ENCODE measurements around the gene SIL1.
"Not testable (repeated sequence)": the region's sequence is repeated elsewhere in the genome, so short reads cannot be mapped to it uniquely, and the experiment has no call there.

The SIL1 gene

DNA sequence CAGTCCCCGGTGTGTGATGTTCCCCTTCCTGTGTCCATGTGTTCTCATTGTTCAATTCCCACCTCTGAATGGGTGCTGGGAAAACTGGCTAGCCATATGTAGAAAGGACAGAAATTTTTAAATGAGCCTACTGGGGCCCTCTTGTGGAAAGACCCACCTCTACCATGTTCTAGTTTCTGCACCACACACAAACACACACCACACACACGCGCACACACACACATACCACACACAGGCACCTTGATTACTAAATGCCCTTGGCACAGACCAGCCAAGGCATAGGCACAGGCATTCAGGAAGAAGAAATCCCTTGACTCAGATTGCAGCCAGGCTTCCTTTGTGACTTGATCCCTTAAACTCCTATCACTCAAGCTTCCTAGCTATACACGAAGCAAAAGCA is 60.5 kb downstream of the SIL1 start:
- DNase-seq = no peak

DNA sequence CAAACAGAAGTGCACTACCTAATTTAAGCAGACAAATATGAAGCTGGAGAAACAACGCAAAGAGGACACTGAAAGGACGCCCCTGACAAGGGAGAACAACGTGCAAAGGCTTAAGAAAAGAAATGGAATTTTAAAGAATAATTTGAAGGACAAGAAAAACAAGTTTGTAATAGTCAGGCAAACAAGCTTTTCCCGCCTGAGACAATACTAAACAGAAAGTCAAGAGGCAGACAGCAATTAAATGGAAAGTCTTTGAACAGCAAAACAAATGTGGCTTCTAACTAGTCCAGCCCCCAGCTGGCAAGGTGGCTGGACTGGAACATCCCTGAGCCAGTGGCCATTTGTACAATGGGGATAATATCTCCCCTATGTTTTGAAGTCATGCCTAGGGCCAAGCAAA is 63.3 kb downstream of the SIL1 start:
- DNase-seq = no peak

DNA sequence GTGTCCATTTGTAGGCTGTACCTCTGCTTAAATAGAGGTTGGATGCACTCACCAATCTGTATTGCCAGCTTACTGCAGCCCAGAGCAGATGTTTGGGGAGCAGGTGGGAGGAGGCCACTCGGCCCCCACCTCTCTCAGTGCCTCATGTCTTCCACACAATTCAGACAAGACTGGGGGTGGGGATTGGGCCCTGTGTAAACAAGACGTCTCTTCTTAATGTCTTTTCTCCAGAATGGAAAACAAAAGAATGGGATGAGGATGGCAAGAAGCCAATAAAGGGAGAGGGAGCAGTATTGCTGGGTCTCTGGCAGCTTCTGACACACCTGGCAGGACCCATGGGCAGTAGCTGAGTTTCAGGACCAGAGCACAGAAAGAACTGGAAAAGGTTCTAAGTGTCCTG is 64.9 kb downstream of the SIL1 start:
- DNase-seq = no peak

DNA sequence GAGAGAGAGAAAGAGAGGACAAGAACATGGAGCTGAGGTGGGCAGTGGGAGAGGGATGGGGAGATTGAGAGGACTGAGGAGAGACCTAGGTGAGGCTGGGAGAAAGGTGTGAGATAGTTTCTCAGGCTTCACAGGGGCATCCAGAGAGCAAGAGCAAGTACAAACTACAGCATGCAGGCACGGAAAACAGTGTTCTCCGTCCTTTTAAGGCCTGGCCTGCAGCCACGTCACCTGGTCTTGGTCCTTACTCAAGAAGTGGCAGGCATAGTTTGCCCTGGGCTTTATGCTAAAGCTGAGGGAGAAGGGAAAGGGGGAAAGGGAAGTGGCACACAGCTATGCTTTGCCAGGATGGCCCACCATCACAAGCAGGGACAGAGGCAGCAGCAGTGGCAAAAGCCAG is 65.7 kb downstream of the SIL1 start:
- no peak for DNase-seq

DNA sequence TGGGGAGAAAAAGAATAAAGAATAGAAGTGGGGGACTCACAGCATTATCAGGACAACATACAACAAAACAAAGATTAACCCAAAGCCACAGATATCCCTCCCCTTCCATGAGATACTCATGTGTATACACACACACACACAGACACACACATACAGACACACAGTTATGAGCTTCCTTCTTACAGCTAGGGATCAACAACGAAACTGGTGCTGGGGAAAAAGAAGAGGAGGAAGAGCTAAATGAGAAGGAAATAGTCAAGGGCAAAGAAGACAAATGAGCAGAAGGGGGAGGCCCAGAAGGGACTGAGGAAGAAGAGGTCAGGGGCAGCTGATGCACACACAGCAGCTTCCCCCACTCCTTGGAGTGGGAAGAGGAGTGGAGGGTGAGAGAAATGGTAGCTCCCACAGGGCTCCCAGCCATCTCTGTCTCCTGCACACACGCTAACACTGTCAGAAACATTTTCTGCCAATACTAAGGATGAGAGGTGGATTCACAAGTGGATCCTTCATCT is 66.2 kb downstream of the SIL1 start:
- DNase-seq = no peak

DNA sequence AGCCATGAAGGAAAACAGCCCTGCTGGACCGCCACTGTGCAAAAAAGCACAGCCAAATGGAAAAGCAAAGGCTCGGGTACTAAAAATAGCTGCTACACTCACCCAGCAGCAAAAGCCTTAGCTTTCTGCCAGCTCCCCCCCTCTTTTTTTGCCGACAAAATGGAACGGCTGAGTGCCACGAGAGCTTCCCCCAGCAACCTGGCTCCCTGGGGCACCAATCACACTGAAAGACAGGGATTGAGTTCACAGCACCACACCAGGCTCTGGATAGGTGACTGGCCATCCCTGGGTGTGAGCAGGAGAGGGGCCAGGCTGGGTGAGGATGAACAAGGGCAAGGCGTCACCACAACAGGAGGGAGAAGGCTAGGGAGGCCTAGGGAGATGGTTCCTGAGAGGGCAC is 66.7 kb downstream of the SIL1 start:
- no peak for DNase-seq

DNA sequence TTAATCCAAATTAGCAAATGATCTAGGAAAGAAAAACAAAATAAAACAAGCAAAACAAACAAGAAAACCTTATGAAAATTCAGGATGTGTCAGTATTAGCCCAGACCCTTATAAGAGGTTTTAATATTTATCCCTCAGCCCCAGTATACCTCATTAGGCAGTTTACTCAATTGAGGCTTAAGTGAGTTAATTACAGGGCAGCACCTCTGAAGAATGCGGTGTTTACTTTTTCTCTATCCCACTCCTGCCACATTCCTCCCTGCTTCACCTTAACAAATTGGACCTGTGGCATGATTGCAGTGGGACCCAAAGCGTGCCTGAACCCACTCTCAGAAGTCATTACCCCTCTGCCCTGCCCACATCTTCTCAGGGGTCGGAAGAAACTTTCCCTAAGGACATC is 67.1 kb downstream of the SIL1 start:
- DNase-seq = no peak

DNA sequence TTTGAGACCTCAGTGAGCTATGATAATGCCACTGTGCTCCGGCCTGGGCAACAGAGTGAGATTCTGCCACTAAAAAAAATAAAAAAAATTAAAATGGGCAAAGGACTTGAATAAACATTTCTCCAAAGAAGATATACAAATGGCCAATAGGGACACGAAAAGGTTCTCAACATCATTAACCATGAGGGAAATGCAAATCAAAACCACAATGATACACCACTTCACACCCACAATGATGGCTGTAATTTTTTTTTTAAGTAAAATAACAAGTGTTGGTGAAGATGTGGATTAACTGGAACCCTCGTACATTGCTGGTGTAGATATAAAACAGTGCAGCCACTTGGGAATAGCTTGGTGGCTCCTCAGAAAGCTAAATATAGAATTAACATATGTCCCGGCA is 68.0 kb downstream of the SIL1 start:
- no peak for DNase-seq

DNA sequence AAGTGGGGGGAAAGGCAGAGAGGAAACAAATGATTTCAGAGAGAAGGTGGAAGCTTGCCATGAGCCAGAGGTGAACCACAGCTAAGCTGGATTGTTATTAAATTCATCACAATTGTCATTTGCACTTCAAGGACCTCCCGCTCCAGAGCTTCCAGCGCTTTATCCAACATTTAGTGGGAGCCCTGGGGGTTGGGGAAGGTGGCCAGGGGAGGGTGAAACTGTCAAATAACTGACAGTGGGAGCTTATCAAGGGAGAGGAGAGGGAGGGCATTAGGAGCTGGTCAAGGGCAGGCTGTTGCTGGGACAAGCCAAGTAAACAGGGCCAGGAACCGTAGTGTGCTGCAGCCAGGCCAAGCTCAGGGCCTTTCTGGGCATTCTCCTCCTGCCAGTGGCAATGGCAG is 71.5 kb downstream of the SIL1 start:
- DNase-seq = no peak

DNA sequence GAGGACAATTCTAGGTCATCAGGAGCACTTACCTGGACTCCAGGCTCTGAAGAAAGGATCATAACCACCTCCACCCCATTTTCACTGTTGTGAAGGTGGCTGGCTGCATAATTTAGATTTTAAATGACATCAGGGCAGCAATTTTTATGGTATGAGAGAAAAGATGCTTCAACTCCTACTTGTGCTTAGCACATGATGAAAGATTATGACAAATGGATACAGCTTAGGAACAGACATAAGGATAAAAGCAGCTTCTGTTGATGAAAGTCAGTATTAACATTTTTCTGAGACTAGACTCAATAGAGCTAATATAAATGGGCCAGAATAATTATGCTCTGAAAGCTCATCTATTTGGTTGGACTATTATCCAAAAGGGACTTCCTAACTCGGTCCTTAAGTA is 72.2 kb downstream of the SIL1 start:
- DNase-seq = no peak

DNA sequence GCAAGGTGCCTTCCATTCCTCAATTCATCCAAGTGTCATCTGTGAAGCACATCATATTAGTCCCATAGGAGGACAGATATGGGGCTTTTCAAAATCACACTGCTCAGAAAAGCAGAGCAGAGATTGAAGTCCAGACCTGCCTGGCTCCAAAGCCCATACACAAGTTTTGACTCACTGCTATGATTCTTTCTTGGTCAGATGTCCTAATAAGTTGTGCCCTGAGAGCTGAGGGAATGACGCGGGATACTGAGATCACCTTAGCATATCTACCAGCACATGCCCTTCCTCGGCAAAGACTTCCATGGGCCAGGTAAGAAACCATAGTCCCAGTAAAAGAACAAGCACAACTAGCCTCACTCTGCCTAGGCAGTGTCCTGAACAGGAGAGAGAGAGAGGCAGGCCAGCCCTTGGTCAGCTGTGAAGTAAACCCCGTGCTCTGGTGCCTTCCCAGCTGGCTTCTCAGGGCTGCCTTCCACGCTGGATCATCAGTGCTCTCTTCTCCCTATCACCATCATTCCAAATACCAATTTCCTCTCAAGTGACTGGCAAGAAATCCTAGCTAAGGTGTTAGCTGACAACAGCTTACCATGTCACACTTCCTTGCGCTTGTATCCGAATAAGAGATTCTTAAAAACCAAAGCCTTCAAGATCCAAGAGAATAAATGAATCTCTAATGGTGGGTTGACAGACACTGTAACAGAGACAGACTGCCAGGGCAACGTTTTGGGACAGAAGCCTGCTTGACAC is 73.2 kb downstream of the SIL1 start:
- DNase-seq = no peak

DNA sequence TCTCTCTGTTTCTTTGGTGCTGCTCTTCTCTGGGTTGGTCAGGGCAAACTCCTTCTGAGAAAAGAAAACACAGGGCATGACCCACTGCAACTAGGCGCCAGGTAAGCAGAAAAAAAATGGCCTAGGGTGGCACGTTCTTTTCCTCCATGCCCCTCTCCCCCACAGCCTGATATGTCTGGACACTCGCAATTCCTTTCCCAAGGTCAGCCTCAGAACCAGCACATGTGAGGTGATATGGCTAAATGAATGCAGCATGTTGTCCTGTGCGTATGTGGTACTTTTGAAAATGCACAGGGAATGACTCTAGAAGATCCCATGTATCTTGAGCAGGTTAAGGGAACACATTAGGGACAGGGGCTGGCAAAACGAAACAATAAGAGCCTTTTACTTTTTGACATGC is 77.0 kb downstream of the SIL1 start:
- no peak for DNase-seq

DNA sequence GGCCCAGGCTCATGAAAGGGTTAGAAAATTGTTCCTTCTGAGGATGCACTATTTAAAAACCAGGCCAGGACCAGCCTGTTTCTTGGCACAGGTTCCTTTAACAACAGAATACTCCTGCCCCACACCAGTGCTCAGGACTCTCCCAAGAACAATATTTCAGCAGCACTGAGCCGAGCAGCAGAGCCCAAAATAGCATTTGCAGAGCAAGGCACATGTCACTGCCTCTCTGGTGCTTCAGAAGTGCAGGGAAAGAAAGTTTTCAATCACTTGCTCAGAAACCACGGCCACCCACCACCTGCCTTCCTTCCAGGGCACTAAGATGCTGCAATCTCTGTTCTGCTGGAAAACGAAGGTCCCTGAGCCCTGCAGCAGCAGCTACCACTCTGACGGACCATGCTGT is 77.6 kb downstream of the SIL1 start:
- DNase-seq = no peak

DNA sequence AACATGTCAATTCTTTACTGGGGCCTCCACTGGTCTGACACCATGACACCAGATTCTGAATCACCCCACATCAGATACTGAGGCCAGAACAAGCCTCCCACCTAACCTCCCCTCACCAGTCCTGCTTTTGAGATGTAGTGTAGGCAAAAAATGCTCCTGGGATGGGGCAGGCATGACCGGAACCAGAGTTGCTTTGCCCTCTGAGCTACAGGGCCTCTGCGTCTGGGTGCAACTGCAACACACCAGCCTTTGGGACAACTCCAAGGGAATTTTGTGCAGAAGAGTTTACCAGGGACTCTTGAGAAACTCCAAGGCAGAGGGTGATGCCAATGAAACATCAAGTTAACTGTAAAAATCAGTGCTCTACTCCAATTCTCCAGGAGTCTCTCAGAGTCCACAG is 79.4 kb downstream of the SIL1 start:
- no peak for DNase-seq

DNA sequence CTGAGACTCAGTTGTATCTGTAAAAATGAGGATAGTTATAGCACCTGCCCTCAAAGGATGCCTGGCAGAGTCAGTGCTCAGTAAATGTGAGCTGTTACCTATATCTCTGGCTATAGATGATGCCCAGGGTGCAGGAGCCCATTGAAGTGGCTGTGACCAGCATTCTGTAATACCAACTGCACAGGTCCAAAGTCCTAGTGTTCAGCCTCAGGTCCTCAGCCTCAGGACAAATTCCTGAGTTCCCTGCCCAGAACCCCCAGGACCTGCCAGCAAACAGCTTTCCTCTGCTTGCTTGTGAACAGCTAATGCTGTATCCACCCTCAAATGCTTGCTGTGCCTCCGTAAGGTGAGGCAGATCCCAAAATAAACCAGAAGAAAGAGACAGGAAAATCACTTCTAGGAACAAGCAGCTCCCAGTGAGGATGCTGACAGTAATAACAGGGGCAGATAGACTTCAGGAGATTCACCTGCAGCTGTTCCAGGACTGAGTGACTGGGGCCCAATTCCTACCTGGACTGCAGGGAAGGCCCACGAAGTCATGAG is 80.8 kb downstream of the SIL1 start:
- no peak for DNase-seq

DNA sequence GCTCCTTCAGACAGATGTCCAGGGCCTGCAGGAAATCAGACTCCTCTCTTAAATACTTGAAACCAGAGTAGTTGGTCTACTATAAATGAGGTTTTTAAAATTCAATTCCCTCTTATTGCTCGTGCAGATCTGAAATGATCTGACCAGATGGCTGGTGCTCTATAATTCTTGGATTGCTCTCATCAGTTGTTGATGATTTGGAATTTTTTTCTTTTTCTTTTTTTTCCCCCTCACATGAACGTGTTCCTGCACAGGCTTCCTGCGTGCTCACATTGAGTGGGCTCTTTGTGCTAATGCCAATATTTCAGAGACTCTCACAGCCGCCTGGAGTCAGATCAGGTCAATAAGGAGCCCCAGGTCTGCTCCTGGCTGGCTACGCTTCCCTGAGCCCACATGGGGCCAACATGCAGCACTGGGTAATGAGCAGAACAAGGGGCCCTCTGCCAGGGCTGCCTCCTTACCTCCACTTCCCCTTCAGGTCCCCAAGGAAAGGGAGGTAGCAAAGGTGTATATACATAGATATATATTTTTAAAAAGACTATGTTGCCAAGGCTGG is 82.0 kb downstream of the SIL1 start:
- DNase-seq = no peak

DNA sequence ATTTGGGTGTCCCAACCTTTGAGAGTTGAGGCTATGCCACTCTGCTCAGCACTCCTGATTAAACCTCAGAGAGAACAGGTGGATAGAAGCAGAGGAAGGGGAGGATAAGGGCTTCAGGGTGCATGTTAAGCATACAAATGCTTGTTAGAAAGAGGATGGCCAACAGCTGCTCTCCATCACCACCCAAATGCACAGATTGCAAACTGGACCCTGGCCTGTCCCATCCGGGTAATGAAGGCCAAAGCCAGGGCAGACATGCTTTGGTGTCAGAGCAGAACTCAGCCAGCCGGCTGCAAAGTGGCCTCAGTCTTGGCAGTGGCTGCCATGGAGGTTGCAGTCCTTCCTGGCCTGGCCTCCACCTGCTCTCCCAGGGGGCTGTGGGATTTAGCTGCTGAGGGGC is 84.3 kb downstream of the SIL1 start:
- no peak for DNase-seq

DNA sequence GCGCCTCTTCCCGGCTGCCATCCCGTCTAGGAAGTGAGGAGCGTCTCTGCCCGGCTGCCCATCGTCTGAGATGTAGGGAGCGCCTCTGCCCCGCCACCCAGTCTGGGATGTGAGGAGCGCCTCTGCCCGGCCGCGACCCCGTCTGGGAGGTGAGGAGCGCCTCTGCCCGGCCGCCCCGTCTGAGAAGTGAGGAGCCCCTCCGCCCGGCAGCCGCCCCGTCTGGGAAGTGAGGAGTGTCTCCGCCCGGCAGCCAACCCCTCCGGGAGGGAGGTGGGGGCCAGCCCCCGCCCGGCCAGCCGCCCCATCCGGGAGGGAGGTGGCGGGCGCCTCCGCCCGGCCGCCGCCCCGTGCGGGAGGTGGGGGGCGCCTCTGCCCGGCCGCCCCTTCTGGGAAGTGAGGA is 85.8 kb downstream of the SIL1 start:
- DNase-seq = not testable (repeated sequence)

DNA sequence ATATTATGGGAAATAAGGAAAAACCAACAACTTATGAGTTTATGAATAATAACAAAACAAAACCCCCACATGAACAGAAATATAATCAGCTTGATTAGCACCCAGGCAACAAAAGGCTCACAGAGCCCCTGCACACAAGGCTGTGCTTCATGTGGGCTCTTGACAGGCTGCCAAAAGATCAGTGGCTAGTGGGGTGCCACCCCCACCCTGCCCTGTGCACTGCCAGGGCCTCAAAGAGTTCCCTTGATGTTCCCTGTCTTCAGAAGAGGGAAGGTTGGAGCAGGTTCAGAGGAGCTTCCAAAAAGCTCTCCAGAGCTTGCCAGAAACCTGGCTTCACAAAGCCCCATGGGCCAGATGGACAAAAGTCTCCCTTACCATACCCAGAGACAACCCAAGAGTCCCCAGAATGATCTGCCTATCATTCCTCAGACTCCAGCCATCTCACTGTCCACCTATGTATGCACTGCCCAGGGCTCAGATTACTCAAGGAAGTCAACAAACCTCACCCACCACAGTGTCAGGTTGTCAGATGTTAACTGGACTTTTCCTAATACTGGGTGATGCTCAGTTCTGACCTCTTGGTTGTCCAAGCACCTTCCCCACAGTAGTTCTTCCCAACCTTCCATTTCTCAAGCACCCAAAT is 87.5 kb downstream of the SIL1 start:
- DNase-seq = no peak

DNA sequence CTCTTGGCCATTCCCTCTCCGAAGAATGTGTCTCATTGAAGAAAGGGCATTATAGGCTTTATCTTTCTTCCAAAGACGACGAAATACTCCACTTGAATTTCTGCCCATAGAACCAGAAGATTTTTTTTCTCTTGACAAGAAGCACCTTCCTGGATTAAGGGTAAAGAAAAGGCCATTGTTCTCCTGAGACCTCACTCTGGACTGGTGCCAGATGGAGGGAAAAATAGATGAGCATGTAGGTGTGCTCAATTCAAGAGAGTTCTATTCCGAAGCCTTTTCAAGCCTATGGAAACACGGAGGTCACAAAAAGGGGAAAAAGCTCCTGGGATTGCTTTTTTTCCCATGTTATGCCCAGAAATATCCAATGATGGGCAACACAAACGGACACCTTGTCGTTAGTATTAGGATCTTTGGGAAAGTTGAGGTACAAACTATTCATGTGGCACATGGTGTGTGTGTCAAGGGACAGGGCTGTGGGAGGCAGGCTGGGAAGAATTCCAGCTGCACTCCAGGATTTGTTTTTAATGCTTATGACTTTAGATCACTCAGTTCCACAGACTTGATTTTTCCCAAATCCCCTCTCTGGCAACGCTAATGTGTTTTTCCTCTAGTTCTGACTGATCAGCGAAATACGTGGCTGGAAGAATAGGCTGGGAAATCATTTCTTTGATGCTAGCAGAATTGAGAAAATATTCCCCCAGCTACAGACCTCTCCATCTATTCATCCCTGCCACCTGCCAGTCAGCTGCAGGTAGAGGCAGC is 89.9 kb downstream of the SIL1 start:
- DNase-seq = no peak

DNA sequence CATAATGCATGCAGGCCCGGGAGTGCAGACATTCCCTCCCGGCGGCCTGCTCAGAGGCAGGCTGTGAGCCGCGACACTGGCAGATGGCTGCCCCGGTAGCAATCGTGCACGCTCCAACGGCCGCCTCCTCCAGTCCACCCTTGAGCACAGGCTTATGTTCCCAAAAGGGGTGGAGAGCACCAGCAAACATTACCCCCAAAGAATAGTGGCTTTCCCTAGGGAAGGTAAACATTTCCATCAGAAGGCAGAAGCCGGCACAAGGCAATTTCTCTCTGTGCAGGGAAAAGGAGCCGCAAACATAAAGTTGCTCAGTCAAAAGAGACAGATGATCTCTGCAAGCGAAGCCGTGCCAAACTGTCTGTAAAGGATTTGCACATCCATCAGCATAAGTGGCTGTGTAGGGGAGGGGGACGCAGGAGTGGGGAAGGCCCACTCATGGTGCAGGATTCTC is 92.5 kb downstream of the SIL1 start:
- DNase-seq = no peak

DNA sequence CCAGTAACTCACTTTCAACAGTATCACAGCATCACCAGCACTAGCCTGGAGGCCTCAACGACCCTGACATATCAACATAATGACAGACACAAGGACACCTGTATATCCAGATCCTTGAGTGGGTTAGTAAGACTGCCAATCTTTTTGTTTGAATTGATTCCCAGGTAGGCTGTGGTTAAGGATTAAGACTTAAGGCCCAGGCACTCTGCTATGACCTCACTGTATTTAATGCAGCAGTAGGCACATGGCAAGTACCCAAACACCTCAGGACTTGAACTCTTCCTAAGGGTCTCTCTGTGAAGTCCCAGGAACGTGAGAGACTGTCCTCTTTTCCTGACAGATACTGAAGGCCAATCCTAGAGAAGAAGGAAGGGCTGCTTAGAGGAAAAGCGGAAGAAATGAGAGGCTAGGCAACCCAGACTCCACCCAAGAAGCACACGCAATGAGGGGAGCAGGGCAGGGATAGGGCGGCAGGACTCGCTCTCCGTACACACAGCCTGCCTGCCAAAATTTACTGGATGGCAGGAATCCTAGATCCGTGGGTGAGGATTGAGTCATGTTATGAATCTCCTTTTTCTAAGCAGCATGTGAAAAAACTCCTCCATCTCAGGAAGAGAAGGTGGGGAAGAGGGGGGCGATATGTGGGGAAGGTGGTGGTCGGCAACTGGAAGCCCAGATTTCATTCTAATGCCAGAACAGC is 93.4 kb downstream of the SIL1 start:
- no peak for DNase-seq

DNA sequence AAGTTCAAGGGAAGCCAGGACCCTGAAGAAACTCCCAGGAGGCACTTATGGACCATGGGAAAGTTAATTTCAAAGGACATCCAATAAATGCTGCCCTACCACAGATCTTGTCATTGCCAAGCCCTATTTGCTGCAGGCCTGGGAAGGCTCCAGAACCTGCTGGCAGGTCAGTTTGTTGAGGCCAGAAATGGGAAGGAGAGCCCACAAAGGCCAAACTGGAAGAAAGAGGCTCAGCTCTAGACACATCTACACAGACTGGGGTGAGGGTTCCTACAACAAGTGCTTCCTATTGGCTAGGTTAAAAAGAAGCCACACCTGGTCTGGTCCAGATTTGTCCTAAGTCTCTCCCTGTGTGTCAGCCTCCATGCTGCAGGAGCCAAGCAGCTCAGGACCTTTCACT is 94.4 kb downstream of the SIL1 start:
- no peak for DNase-seq

Data from stimulated activated CD4-positive, alpha-beta T cell treated with anti-CD3 and anti-CD28 coated beads, Interleukin-2, amount 100 ng/mL, for 24 hours (primary cell).